ENCODE data around the gene PPP1R15A. TPM values are rescaled to one million over a fixed set of nuclear protein-coding genes. Genes with fewer than 3 reads are reported as not detected.

The PPP1R15A gene
- total RNA-seq, 1 donor from 2014 or later: 80.9 TPM

GRCh38 chr19:48833049-48833448 is 39.2 kb upstream of the PPP1R15A start:
- H3K4me3 ChIP-seq: no peak overlapping the region
- H3K9me3 ChIP-seq: no peaks in the 10 kb centered on the region
- no peaks in the 10 kb centered on the region for H3K4me1 ChIP-seq
- TF ChIP-seq CTCF (IDR thresholded peaks at IDR 0.05): no peak
- DNase-seq: no peak
- intact Hi-C loops (cut with DNase I): loop anchor here (5.0 kb wide), 1 partner anchor 36 kb away; no protein-coding TSS in a partner anchor
- H3K27me3 ChIP-seq: no peaks in the 10 kb centered on the region
- H3K27ac ChIP-seq: no peak overlapping the region
- H3K36me3 ChIP-seq: peaks cover 14% of the 10 kb centered on the region
- no peak for ATAC-seq

- Histone ChIP-seq H3K27ac (no peak overlapping the region), H3K36me3 (peaks cover 14% of the 10 kb centered on the region), H3K27me3 (no peaks in the 10 kb centered on the region), H3K9me3 (no peaks in the 10 kb centered on the region), H3K4me3 (no peak overlapping the region), H3K4me1 (no peaks in the 10 kb centered on the region)
- no peak for ATAC-seq
- no peak for TF ChIP-seq CTCF (IDR thresholded peaks at IDR 0.05)
- no peak for DNase-seq
- intact Hi-C loops (cut with DNase I): loop anchor here (5.0 kb wide), 1 partner anchor 37 kb away; no protein-coding TSS in a partner anchor
These were observed 38.2 kb upstream of the PPP1R15A start for GRCh38 chr19:48833977-48834376.

GRCh38 chr19:48835734-48836088 is 36.5 kb upstream of the PPP1R15A start:
- Histone ChIP-seq H3K4me3 (peak overlapping the region; percentile 60), H3K9me3 (no peaks in the 10 kb centered on the region), H3K36me3 (peaks cover 14% of the 10 kb centered on the region), H3K27ac (peak overlapping the region; percentile 81), H3K27me3 (no peaks in the 10 kb centered on the region), H3K4me1 (no peaks in the 10 kb centered on the region)
- ATAC-seq (peak; percentile 96), DNase-seq (peak; percentile 97)
- TF ChIP-seq CTCF (IDR thresholded peaks at IDR 0.05): peak; percentile 89
- intact Hi-C loops (cut with DNase I): no loop called here

GRCh38 chr19:48836089-48837017 is 35.9 kb upstream of the PPP1R15A start, which contains the start of gene HSD17B14:
TSS of gene HSD17B14 (minus strand) at chr19:48836491. CDS start at chr19:48836411, 80 bp downstream.
- TF ChIP-seq CTCF (IDR thresholded peaks at IDR 0.05): peak; percentile 2
- Histone ChIP-seq H3K36me3 (peaks cover 8% of the 10 kb centered on the region), H3K4me1 (no peaks in the 10 kb centered on the region), H3K9me3 (no peaks in the 10 kb centered on the region), H3K4me3 (peak within 1 kb of the TSS; percentile 60), H3K27ac (peak within 1 kb of the TSS; percentile 81), H3K27me3 (no peaks in the 10 kb centered on the region)
- DNase-seq: peak; percentile 75
- ATAC-seq: peak; percentile 21
- intact Hi-C loops (cut with DNase I): no loop called here

GRCh38 chr19:48837051-48837524 is 35.1 kb upstream of the PPP1R15A start:
- Histone ChIP-seq H3K36me3 (peaks cover 4% of the 10 kb centered on the region), H3K4me1 (no peaks in the 10 kb centered on the region), H3K4me3 (peak overlapping the region; percentile 60), H3K27ac (peak overlapping the region; percentile 34), H3K27me3 (no peaks in the 10 kb centered on the region), H3K9me3 (no peaks in the 10 kb centered on the region)
- peak; percentile 93 for DNase-seq
- intact Hi-C loops (cut with DNase I): no loop called here
- TF ChIP-seq CTCF (IDR thresholded peaks at IDR 0.05): no peak
- peak; percentile 87 for ATAC-seq
